ENCODE data around the gene ADIPOR2. TPM values are rescaled to one million over a fixed set of nuclear protein-coding genes. Genes with fewer than 3 reads are reported as not detected.
A peak's percentile ranks its signal among the peaks of the same experiment; 100 is the strongest.

The ADIPOR2 gene
- total RNA-seq, 4 donors from 2014 or later: 46.0 to 59.3 (median 52.4) TPM

DNA sequence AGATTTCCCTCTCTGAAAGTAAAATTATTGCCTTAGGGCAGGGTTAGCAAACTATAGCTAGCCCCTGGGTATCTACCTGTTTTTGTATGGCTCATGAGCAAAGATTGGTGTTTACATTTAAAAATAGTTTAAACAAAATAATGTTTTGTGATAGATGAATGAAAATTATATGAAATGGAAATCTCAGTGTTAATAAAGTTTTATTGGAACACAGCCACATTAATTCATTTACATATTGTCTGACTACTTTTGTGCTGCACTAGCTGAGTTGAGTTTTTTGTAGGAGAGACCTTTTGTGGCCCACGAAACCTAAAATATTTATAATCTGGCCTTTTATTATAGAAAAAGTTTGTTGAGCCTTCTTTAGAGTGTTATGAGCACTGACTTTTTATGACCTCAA lies 48.5 kb downstream of the ADIPOR2 start:
- intact Hi-C loops (cut with DNase I): no loop called here
- TF ChIP-seq, protein P1, sequence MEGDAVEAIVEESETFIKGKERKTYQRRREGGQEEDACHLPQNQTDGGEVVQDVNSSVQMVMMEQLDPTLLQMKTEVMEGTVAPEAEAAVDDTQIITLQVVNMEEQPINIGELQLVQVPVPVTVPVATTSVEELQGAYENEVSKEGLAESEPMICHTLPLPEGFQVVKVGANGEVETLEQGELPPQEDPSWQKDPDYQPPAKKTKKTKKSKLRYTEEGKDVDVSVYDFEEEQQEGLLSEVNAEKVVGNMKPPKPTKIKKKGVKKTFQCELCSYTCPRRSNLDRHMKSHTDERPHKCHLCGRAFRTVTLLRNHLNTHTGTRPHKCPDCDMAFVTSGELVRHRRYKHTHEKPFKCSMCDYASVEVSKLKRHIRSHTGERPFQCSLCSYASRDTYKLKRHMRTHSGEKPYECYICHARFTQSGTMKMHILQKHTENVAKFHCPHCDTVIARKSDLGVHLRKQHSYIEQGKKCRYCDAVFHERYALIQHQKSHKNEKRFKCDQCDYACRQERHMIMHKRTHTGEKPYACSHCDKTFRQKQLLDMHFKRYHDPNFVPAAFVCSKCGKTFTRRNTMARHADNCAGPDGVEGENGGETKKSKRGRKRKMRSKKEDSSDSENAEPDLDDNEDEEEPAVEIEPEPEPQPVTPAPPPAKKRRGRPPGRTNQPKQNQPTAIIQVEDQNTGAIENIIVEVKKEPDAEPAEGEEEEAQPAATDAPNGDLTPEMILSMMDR (IDR thresholded peaks at IDR 0.05): no peak
- no peak for TF ChIP-seq POLR2A (IDR thresholded peaks at IDR 0.05)
- H3K9me3 ChIP-seq: no peaks in the 10 kb centered on the region
- H3K4me3 ChIP-seq (replicated peaks in 1 of 3): no peak overlapping the region
- H3K27ac ChIP-seq: no peak overlapping the region
- peaks cover 30 to 32% of the 10 kb centered on the region in 2 donors for H3K4me1 ChIP-seq
- no peaks in the 10 kb centered on the region for H3K27me3 ChIP-seq
- 92 to 95% methylated on average over 1 of the region's 1 CpG for WGBS, 2 donors
- no peak for DNase-seq
- no peaks in the 10 kb centered on the region for H3K36me3 ChIP-seq

GRCh38 chr12:1740161-1740948 lies 49.5 kb downstream of the ADIPOR2 start:
- 87 to 94% methylated on average over 5 of the region's 5 CpGs for WGBS, 2 donors
- Histone ChIP-seq H3K4me3 (replicated peaks in 1 of 3) (no peak overlapping the region), H3K9me3 (no peaks in the 10 kb centered on the region), H3K27ac (peak overlapping the region in 1 of 3 donors; percentile 25), H3K36me3 (no peaks in the 10 kb centered on the region), H3K4me1 (peaks cover 30 to 32% of the 10 kb centered on the region in 2 donors), H3K27me3 (no peaks in the 10 kb centered on the region)
- TF ChIP-seq, protein P1 (IDR thresholded peaks at IDR 0.05): no peak
- no peak for TF ChIP-seq POLR2A (IDR thresholded peaks at IDR 0.05)
- intact Hi-C loops (cut with DNase I): no loop called here
- no peak for DNase-seq

DNA sequence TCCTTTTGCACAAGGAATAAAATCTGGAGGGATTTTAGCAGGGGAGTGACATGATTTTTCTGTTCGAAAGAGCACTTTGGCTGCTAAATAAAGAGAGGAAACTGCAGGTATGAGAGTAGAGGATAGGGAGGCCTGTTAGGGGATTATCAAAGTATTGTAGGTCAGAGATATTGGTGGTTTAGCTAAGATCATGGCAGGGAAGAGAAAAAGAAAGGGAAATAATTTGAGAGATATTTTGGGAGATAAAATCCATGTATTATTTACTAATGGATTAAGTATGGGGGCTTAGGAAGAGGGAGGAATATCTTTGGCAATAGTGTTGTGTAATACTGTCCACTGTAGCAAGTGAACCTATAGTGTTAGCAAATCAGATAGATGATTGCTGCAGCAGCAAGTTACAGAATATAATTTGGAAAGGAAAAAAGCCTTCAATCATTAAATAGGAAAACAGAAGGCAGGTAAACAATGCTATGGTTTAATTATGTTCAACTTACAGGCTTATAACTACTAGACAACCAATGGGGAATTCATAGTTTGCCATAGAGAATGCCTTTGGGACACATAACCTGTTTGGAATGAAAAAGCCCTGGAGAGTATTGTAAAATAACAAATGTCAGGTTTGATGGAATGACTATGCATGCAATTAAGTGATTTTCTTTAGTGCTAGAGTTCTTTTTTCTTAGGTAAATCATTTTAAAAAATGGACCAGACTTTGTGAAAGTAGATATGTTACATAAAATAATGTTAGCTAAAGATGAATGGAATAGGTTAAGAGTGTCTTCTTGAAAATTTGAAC lies 50.5 kb downstream of the ADIPOR2 start:
- no peak for DNase-seq
- Histone ChIP-seq H3K27ac (peak overlapping the region in 1 of 3 donors; percentile 25), H3K36me3 (no peaks in the 10 kb centered on the region), H3K4me1 (peaks cover 36 to 37% of the 10 kb centered on the region in 2 donors), H3K9me3 (no peaks in the 10 kb centered on the region), H3K4me3 (replicated peaks in 1 of 3) (no peak overlapping the region), H3K27me3 (no peaks in the 10 kb centered on the region)
- WGBS, 2 donors: 0 to 35% methylated on average over 1 of the region's 1 CpG
- TF ChIP-seq, protein P1 (IDR thresholded peaks at IDR 0.05): no peak
- TF ChIP-seq POLR2A (IDR thresholded peaks at IDR 0.05): no peak
- intact Hi-C loops (cut with DNase I): no loop called here

GRCh38 chr12:1744932-1745331 lies 54.1 kb downstream of the ADIPOR2 start:
- H3K9me3 ChIP-seq: no peaks in the 10 kb centered on the region
- H3K36me3 ChIP-seq: no peaks in the 10 kb centered on the region
- H3K27me3 ChIP-seq: no peaks in the 10 kb centered on the region
- no peak for TF ChIP-seq POLR2A (IDR thresholded peaks at IDR 0.05)
- TF ChIP-seq, protein P1 (IDR thresholded peaks at IDR 0.05): no peak
- 97 to 99% methylated on average over 2 of the region's 2 CpGs for WGBS, 2 donors
- no peak for DNase-seq
- H3K27ac ChIP-seq: no peak overlapping the region
- intact Hi-C loops (cut with DNase I): no loop called here
- H3K4me1 ChIP-seq: peaks cover 25 to 28% of the 10 kb centered on the region in 2 donors
- H3K4me3 ChIP-seq (replicated peaks in 1 of 3): no peak overlapping the region

- Histone ChIP-seq H3K9me3 (no peaks in the 10 kb centered on the region), H3K36me3 (no peaks in the 10 kb centered on the region), H3K4me3 (replicated peaks in 1 of 3) (no peak overlapping the region), H3K4me1 (peaks cover 6 to 9% of the 10 kb centered on the region in 2 donors), H3K27ac (no peak overlapping the region), H3K27me3 (no peaks in the 10 kb centered on the region)
- intact Hi-C loops (cut with DNase I): no loop called here
- TF ChIP-seq, protein P1 (IDR thresholded peaks at IDR 0.05): no peak
- TF ChIP-seq POLR2A (IDR thresholded peaks at IDR 0.05): no peak
- DNase-seq: no peak
- 97 to 98% methylated on average over 2 of the region's 2 CpGs for WGBS, 2 donors
Observed at GRCh38 chr12:1747609-1748008, 56.7 kb downstream of the ADIPOR2 start.
